Brain microvascular endothelial cell (primary cell): Measurements from ENCODE around the gene CRHR1.

ENCODE experiments used
- DNase-seq: peaks from one replicate; pipeline ENCODE4 v3.0.0-alpha.2; 2020
- H3K27ac ChIP-seq: fragments of 250-450 bp; sonication (Bioruptor Pico); 2 replicates; pipeline ENCODE4 v1.5.1; 2020; ENCODE audit warnings: mild to moderate bottlenecking, moderate library complexity
- H3K27me3 ChIP-seq: fragments of 250-450 bp; sonication (Bioruptor Pico); replicated peaks from 2 replicates; pipeline ENCODE4 v1.5.1; 2020; ENCODE audit warnings: mild to moderate bottlenecking
- H3K36me3 ChIP-seq: fragments of 250-450 bp; sonication (Bioruptor Pico); replicated peaks from 2 replicates; pipeline ENCODE4 v1.5.1; 2020; ENCODE audit warnings: mild to moderate bottlenecking
- H3K4me3 ChIP-seq: 2 replicates; pipeline ENCODE4 v1.5.1; 2011; ENCODE audit warnings: low read depth, mild to moderate bottlenecking, control low read depth, low read length, moderate library complexity
- in situ Hi-C: cut with HindIII; loops from 2 replicates; pipeline ENCODE4 v1.10.0; 2017; ENCODE audit warnings: low sequenced_read_pairs, low pct_ligation_motif_present
- TF ChIP-seq, protein P1 (sequence below): IDR thresholded peaks from 2 replicates; pipeline ENCODE4 v1.5.1; 2011; ENCODE audit warnings: low read depth, mild to moderate bottlenecking, moderate library complexity, low read length, control low read depth, inconsistent platforms; ENCODE audit errors: missing control alignments

The CRHR1 gene

DNA sequence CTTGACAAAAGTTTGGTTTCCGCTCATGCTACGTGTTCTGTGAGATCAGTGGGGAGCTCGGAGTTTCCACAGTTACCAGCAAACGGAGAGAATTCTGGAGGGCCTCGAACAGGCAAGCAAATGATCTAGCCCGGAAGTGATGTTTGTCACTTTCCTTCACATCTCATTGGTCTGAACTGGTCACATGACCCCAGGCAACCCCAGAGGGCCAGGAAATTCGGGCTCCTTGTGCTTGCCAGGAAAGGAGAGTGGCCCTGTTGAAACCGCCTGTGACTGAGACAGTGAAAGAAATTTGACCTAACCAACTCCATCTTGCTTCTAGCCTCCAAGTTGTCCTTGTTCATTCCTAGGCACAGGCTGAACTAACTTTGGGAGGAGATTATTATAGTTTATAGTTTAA, 83.6 kb downstream of the CRHR1 start:
- DNase-seq: no peak
- peaks cover 3% of the 10 kb centered on the region for H3K27me3 ChIP-seq
- in situ Hi-C loops: loop anchor here (25.0 kb wide), 1 partner anchor 205 kb away; no protein-coding TSS in a partner anchor

DNA sequence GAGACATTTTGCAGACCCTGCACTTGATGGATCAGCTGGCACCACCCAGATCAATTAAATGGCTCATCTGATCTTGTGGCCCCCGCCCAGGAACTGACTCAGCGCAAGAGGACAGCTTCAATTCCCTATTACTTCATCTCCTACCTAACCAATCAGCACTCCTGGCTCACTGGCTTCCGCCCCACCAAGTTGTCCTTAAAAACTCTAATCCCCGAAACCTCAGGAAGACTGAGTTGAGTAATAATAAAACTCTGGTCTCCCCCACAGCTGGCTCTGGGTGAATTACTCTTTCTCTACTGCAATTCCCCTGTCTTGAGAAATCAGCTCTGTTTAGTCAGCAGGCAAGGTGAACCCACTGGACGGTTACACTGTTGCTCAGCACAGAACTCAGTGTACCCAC, 84.2 kb downstream of the CRHR1 start:
- peaks cover 3% of the 10 kb centered on the region for H3K27me3 ChIP-seq
- H3K36me3 ChIP-seq: no peaks in the 10 kb centered on the region
- H3K27ac ChIP-seq: no peak overlapping the region
- in situ Hi-C loops: loop anchor here (25.0 kb wide), 1 partner anchor 206 kb away; no protein-coding TSS in a partner anchor
- H3K4me3 ChIP-seq: no peak overlapping the region
- TF ChIP-seq, protein P1, sequence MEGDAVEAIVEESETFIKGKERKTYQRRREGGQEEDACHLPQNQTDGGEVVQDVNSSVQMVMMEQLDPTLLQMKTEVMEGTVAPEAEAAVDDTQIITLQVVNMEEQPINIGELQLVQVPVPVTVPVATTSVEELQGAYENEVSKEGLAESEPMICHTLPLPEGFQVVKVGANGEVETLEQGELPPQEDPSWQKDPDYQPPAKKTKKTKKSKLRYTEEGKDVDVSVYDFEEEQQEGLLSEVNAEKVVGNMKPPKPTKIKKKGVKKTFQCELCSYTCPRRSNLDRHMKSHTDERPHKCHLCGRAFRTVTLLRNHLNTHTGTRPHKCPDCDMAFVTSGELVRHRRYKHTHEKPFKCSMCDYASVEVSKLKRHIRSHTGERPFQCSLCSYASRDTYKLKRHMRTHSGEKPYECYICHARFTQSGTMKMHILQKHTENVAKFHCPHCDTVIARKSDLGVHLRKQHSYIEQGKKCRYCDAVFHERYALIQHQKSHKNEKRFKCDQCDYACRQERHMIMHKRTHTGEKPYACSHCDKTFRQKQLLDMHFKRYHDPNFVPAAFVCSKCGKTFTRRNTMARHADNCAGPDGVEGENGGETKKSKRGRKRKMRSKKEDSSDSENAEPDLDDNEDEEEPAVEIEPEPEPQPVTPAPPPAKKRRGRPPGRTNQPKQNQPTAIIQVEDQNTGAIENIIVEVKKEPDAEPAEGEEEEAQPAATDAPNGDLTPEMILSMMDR: no peak
- DNase-seq: no peak

More for the DNA sequence above, 83.6 kb downstream of the CRHR1 start:
- TF ChIP-seq, protein P1: no peak
- no peak overlapping the region for H3K27ac ChIP-seq
- no peak overlapping the region for H3K4me3 ChIP-seq
- H3K36me3 ChIP-seq: no peaks in the 10 kb centered on the region

GRCh38 chr17:45869676-45870341, 85.7 kb downstream of the CRHR1 start:
- Histone ChIP-seq H3K4me3 (no peak overlapping the region), H3K27me3 (no peaks in the 10 kb centered on the region), H3K27ac (no peak overlapping the region), H3K36me3 (no peaks in the 10 kb centered on the region)
- DNase-seq: peak; percentile 20
- in situ Hi-C loops: loop anchor here (25.0 kb wide), 1 partner anchor 208 kb away; no protein-coding TSS in a partner anchor
- TF ChIP-seq, protein P1: no peak

- TF ChIP-seq, protein P1: no peak
- H3K4me3 ChIP-seq: no peak overlapping the region
- H3K27ac ChIP-seq: no peak overlapping the region
- no peaks in the 10 kb centered on the region for H3K36me3 ChIP-seq
- no peaks in the 10 kb centered on the region for H3K27me3 ChIP-seq
- DNase-seq: no peak
- in situ Hi-C loops: loop anchor here (25.0 kb wide), 1 partner anchor 208 kb away; no protein-coding TSS in a partner anchor
Measured at GRCh38 chr17:45870342-45870974, 86.3 kb downstream of the CRHR1 start.

- no peak overlapping the region for H3K4me3 ChIP-seq
- in situ Hi-C loops: loop anchor here (25.0 kb wide), 1 partner anchor 209 kb away; no protein-coding TSS in a partner anchor
- no peak for DNase-seq
- no peaks in the 10 kb centered on the region for H3K27me3 ChIP-seq
- no peaks in the 10 kb centered on the region for H3K36me3 ChIP-seq
- H3K27ac ChIP-seq: no peak overlapping the region
- TF ChIP-seq, protein P1: no peak
Measured at GRCh38 chr17:45871718-45872117, 87.6 kb downstream of the CRHR1 start.
